Activated effector memory CD4-positive, alpha-beta T cell treated with Interleukin-2 at 50 U/mL for 16 hours (primary cell): ENCODE data around the gene PRDM9.
"Not testable (repeated sequence)": the region's sequence is repeated elsewhere in the genome, so short reads cannot be mapped to it uniquely, and the experiment has no call there.

Experiments used
- DNase-seq: peaks from one replicate; pipeline ENCODE4 v3.0.0-alpha.2; 2020

Gene PRDM9

DNA sequence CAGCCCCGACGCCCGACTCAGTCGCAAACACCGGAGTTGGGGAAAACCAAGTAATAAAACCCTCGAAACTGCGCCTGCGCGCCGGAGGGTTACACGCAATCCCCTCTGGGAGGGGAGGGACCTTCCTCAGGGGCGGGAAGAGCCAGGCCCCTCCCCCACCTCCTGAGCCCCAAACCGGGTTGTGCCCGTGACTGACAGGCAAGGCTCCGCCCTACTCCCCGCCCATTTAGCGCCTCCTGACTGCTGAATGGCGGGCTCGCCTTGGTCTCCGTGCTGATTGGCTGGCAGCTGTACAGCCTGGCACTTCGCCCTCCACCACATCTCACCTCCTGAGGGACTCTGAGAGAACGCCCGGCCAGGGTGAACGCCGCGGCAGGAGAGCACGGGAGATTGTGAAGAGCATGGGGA is at the start of gene PRDM9:
PRDM9 (plus strand) TSS at position 332 of the 408 bp plus-strand sequence. CDS start 1,425 bp downstream, outside the sequence.
- DNase-seq = no peak

DNA sequence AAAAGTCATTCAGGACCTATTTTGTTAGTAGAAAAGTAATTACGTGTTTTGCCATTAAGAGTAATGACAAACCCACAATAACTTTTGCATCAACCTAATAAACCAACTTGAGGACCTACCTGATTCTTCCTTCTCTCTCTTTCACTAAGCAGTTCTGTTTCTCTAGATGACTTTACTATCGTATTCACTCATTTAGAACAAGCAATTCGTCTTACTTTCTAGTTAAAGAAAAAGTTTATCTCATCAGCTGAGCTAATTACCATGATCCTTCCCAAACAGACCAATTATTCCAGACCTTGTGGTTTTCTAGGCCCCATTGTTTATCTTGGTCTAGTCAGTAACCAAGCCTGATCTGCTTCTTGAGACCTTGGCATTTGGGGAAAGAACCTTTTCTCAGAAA is 49.6 kb upstream of the PRDM9 start:
- no peak for DNase-seq

DNA sequence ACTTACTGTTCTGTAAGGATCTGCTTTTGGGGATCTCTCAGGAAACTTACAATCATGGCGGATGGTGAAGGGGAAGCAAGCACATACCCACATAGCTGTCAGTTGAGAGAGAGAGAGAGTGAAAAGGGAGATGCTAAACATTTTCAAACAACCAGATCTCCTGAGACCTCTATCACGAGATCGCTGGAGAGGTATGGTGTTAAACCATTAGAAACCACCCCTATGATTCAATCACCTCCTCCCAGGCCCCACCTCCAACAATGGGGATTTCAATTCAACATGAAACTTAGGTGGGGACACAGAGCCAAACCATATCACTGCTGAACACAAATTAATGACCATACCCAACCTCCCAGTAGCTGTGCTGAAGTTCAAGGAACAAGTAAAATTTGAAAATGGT is 48.2 kb upstream of the PRDM9 start:
- no peak for DNase-seq

DNA sequence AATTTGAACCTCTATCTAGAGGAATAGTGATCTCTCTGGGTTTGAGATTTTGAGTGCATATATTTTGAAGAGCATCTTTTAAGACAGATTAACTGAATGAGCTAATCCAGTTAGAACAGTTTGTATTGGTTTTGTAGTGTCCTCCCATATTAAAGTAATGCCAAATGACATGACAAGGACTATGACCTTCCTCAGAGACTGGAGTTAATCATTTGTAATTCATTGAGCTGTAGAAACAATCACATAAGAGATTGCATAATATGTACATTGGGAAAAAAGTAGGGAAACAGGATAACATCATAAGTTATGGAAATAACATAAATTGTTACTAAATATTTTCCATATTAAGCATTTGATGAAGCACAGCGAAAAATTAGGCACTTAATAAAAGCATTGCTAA is 45.8 kb upstream of the PRDM9 start:
- DNase-seq = no peak

DNA sequence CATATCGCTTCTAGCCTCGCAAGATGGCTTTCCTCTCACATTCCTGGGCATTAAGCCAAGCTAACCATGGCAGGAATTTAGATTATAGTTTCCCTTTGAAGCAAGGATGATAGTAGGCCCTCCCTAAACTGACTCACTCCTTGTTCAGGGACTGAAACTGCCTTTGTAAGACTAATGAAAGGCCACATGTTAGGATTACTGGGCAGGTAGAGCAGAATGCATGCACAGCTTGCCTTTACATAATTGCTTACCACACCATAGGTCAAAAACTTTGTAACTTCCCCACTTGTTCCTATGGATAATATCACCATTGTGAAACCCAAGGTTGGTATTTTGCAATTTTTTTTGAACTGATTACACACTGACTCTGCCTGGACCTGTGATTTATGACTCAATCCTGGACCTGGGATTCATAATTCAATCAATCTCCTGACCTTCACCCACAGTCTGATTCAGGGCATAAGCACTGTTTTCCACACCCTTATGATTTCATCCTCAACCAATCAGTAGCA is 41.0 kb upstream of the PRDM9 start:
- DNase-seq = no peak

DNA sequence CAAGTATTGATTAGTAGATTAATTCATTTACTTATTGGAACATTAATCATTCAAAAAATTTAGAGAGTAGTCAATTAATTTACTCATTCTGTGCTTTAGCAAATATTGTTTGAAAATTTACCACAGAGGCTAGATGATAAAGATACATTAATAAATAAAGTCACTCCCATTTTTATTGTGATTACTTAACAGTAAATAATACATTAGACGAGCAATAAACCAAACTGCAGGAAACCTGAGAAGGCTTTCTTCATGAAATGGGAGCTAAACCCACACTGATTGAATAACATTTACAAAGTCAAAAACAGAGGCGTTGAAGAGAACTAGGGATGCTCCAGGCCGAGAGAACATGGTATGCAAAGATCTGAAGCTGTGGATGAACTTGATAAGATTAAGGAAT is 38.8 kb upstream of the PRDM9 start:
- no peak for DNase-seq

DNA sequence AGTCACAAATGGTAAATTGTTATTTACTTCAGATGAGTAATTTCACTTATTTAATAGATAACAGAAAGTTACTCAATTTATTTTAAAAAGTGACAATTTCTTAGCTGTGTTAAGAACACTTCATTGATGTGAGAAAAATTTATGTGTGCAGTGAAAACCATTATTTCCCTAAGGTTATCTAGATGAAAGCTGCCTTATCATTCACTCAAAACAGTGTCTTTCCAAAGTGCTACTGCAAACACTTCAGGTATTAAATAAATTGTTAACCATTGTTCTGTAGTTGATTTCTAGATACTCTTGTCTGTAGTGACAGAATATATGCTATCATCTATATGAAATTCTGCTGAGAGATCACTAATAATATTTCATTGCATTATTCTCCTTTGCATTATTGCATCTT is 33.5 kb upstream of the PRDM9 start:
- DNase-seq = no peak

DNA sequence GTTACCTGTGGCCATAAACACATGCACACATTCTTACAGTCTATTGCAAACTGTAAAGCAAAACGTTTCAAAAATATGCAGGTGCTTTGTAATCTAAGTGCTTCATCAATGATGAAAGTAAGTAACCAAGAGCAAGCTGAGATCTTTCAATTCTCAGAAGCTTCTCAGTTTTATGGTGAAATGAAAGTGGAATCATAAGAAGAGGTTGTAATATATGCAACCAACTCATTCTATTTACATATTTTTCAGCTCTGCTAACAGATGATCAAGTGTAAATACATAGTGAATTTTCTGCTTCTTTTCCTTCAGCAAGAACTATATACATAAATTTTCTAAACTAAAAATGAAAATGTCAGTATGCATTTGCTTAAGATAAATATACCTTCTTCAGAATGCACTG is 33.1 kb upstream of the PRDM9 start:
- DNase-seq = no peak

DNA sequence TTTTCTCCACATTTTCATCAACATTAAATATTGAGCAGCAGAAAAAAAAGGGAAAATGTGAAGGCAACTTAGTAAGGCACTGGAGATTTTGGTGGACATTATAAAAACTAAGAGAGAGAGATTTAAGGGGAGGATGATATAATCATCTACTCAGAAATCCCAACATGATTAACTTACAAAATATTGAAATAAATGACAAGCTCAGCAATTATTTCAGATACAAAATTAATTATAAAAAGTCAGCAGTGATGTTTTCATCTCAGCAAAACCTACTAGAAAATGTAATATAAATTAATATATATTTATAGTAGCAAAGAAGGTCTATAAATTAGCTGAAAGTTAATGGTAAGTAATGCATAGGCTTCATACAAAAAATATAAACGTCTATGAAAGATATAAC is 30.8 kb upstream of the PRDM9 start:
- no peak for DNase-seq

DNA sequence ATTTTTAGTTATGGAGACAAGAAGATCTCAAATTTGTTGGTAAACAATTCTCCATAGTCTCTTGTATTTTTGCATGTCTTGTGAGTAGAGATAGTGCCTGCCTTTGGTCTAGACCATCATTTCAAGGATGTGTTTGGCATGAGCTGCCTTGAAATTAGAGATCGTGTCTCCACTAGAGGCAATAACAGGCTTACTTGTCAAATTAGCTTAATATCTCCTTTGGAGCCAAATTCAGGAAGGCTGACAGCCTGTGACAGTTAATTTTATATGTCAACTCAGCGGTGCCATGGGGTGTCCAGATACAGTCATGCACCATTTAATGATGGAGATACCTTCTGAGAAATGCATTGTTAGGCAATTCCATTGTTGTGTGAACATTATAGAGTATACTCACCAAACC is 24.8 kb upstream of the PRDM9 start:
- DNase-seq = no peak

DNA sequence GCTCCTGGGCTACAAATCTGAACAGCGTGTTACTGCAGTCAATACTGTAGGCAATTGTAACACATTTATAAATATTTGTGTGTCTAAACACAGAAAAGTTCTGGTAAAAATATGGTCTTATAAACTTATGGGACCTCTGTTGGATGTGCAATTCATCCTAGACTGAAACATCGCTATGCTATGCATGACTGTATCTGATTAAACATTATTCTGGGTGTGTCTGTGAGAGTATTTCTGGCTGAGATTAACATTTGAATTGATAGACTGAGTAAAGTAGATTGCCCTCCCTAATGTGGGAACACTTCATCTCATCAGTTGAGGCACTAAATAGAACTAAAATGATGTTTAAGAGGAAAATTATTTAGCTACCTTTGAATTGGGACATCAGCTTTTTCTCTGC is 24.3 kb upstream of the PRDM9 start:
- DNase-seq = no peak

DNA sequence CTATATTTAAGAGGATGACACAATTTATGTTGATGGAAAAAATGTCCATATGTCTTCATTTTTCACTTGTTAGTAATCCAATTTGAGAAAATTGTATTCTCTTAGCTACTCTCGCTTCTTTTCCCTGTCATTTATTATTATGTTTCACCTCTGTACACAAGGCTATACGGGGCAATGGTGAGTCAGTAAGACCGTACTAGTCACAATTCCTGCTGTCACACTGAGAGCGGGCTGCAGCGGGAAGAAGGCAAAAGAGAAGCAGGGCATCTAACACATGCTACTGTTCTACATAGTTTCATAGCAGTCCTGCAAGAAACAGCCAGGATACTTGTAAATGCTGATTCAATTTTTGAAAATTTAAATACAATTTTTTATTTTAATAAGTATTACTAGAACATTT is 23.3 kb upstream of the PRDM9 start:
- no peak for DNase-seq

DNA sequence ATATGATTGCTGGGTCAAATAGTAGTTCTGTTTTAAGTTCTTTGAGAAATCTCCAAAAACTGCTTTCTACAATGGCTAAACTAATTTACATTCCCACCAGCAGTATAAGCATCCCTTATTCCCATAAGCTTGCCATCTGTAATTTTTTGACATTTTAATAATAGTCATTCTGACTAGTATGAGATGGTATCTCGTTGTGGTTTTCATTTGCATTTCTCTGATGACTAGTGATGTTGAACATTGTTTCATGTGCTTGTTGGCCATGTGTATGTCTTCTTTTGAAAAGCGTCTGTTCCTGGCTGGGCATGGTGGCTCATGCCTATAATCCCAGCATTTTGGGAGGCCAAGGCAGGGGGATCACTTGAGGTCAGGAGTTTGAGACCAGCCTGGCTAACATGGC is 21.2 kb upstream of the PRDM9 start:
- not testable (repeated sequence) for DNase-seq

DNA sequence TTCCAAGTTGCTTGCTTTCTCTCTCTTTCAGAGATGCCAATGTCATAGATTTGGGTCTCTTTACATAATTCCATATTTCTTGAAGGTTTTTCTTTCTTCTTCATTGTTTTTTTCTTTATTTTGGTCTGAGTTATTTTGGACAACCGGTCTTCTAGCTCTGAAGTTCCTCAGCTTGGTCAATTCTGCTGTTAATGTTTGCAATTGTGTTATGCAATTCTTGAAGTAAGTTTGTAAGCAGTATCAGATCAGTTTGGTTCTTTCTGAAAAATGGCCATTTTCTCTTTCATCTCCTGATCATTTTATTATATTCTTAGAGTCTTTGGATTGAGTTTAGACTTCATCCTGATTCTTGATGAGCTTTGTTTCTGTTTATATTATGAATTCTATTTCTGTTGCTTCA is 16.4 kb upstream of the PRDM9 start:
- no peak for DNase-seq

DNA sequence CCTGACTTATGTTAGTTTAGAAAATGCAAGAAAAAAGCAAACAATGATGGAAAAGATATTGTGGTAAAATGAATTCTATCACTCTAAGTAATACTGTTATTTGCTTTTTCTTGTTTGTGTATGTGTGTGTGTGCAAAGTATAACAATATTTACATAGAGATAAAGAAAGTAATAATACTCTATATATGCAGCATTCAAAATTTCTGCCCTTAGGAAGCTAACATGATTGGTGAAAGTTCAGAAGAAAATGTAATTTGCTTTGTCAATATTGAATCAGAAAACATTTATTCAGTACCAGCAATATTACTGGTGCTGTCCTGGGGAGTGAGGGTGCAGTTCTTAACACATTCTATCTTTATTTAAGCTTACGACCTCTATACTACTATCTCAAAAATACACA is 12.9 kb upstream of the PRDM9 start:
- DNase-seq = no peak

DNA sequence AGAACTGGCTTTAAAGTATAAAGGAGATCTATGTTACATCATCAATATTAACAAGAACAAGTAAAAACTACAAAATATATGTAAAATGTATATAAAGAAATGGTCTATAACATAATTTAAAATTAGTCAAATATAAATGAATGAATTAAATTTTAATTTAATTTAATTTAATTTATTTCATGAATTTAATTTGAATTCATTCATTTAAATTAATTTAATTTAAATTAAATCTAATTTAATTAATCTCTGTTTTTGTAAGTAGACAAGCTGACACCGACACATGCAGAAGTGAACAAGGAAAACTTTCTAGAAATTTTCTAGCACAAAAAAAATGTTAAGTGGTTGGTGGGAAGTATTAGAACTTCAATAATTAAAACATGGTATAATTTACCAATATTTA is 10.8 kb upstream of the PRDM9 start:
- no peak for DNase-seq

DNA sequence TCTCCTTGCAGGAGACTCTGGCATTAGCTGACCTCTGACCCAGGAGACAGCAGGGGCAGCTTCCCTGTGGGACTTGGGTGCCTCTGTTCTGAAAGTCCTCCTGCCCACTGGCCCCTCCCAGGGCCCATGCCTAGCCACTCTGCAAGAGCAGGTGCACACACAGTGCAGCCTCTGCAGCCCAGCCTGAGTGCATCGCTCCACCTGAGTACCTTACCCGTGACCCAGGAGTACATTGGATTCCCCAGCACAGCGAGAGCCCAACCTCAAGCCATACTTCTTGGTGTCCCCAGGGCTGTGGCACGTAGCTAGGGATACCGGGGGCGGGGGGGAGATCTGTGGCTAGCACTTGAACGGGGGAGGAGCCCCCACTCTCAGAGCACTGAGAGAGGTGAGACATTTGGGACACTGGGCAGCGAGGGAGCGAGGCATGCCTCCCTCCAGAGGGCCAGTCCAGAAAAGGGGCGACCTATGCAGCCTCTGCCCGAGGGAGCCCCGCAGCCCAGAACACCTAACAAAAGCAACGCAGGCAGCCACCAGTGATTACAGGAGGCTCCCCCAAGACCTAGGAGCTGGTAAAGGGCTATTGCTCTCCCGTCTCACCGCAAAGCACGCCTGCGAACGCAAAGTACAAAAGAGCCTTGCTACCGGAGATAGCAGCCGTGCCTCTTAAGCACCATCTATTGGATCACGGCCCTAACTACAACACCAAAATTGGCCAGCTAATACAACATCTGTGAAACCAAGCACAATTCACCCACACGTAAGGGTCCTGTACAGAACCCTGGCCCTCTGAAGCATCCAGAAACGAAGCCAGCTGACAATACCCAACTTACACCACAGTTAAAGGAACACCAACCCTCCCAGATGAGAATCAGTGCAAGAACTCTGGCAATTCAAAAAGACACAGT is 826 bp upstream of the PRDM9 start:
- DNase-seq = no peak

DNA sequence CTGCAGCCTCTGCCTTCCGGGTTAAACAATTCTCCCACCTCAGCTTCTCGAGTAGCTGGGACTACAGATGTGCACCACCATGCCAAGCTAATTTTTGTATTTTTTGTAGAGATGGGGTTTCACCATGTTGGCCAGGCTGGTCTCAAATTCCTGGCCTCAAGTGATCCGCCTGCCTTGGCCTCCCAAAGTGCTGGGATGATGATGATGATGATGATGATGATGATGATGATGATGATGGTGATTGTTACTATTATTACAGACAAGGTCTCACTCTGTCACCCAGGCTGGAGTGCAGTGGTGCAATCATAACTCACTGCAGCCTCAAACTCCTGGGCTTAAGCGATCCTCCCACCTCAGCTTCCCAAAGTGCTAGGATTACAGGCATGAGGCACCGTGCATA is 3.0 kb downstream of the PRDM9 start:
- DNase-seq = not testable (repeated sequence)

DNA sequence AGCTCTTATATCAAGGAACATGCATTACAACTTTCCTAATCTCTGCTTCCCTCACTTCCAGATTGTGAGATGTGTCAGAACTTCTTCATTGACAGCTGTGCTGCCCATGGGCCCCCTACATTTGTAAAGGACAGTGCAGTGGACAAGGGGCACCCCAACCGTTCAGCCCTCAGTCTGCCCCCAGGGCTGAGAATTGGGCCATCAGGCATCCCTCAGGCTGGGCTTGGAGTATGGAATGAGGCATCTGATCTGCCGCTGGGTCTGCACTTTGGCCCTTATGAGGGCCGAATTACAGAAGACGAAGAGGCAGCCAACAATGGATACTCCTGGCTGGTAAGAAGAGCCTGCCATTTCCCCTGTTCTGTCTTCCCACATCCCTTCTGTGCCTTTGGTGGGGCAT is 15.1 kb downstream of the PRDM9 start:
- DNase-seq = no peak

DNA sequence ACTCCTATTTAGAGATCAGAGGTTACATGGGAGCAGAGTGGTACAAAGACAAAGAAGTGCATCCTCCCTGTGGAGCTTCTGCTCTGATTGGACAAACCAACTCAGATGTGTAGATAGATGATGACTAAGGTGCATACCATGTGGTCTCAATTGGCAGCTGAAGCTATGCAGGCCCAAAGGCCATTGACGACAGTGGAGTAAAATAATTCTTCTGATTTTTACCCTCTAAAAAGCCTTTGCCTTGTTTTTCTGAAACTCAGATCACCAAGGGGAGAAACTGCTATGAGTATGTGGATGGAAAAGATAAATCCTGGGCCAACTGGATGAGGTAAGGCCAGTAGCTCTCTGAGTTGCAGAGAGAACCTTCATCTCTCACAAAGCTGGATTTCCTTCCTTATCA is 15.6 kb downstream of the PRDM9 start:
- DNase-seq = no peak

DNA sequence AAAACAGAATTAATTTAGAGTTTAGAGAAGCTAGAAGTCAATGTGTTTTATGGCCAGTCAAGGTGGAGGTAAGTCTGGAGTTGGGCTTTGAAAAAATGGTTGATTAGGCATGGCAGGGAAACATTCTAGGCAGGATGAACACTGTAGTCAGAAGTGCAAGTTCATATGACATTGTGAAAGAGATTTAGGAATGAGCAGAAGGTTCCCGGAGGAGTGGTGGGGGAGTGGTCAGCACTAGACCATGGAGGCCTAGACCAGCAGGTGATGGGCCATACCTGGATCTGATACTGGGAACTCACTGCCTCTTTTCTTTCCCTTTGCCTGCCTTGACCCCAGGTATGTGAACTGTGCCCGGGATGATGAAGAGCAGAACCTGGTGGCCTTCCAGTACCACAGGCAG is 16.6 kb downstream of the PRDM9 start:
- DNase-seq = no peak

DNA sequence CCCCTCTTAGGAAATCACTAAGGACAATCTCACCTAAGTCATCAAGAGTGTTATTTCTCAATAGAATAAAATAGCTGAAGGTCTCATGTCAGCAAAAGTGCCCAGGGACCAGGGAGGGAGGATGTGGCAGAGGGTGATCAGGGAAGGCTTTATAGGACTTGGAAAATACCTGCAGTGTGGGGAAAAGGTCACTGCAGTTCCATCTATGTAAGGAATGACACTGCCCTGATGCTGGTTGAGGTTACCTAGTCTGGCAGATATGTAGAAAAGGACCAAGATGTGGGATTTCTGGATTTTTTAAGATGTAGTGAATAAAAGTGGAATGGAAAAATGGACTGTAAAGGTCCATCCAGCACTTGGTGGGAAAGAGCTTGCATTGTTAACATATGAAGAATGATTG is 18.3 kb downstream of the PRDM9 start:
- DNase-seq = no peak

DNA sequence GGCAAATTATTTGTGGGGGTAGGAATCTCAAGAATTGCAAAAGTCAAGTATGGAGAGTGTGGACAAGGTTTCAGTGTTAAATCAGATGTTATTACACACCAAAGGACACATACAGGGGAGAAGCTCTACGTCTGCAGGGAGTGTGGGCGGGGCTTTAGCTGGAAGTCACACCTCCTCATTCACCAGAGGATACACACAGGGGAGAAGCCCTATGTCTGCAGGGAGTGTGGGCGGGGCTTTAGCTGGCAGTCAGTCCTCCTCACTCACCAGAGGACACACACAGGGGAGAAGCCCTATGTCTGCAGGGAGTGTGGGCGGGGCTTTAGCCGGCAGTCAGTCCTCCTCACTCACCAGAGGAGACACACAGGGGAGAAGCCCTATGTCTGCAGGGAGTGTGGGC is 19.2 kb downstream of the PRDM9 start:
- not testable (repeated sequence) for DNase-seq

DNA sequence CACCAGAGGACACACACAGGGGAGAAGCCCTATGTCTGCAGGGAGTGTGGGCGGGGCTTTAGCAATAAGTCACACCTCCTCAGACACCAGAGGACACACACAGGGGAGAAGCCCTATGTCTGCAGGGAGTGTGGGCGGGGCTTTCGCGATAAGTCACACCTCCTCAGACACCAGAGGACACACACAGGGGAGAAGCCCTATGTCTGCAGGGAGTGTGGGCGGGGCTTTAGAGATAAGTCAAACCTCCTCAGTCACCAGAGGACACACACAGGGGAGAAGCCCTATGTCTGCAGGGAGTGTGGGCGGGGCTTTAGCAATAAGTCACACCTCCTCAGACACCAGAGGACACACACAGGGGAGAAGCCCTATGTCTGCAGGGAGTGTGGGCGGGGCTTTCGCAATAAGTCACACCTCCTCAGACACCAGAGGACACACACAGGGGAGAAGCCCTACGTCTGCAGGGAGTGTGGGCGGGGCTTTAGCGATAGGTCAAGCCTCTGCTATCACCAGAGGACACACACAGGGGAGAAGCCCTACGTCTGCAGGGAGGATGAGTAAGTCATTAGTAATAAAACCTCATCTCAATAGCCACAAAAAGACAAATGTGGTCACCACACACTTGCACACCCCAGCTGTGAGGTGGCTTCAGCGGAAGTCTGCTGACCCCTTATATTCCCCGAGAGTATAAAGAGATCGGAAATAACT is 20.0 kb downstream of the PRDM9 start:
- DNase-seq = not testable (repeated sequence)
